MM.1S (cell line): ENCODE measurements around the gene ELN.

Experiments
- EZH2 ChIP-seq: fragments of 300-600 bp; sonication (generic); optimal IDR thresholded peaks from 2 replicates; pipeline ENCODE3; 2017; ENCODE audit warnings: low read depth, mild to moderate bottlenecking, antibody characterized with exemption, low read length, mixed read lengths
- TF ChIP-seq, protein P1 (sequence below): fragments of 300-600 bp; sonication (generic); IDR thresholded peaks from 2 replicates; pipeline ENCODE4 v1.5.1; 2016; ENCODE audit warnings: antibody characterized with exemption, low read length, mixed read lengths

GRCh38 chr7:74068378-74069085, 40.6 kb downstream of the ELN start:
- TF ChIP-seq, protein P1, sequence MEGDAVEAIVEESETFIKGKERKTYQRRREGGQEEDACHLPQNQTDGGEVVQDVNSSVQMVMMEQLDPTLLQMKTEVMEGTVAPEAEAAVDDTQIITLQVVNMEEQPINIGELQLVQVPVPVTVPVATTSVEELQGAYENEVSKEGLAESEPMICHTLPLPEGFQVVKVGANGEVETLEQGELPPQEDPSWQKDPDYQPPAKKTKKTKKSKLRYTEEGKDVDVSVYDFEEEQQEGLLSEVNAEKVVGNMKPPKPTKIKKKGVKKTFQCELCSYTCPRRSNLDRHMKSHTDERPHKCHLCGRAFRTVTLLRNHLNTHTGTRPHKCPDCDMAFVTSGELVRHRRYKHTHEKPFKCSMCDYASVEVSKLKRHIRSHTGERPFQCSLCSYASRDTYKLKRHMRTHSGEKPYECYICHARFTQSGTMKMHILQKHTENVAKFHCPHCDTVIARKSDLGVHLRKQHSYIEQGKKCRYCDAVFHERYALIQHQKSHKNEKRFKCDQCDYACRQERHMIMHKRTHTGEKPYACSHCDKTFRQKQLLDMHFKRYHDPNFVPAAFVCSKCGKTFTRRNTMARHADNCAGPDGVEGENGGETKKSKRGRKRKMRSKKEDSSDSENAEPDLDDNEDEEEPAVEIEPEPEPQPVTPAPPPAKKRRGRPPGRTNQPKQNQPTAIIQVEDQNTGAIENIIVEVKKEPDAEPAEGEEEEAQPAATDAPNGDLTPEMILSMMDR, result no peak
- no peak for TF ChIP-seq EZH2
